ENCODE data around the gene WNT7B.

DNA sequence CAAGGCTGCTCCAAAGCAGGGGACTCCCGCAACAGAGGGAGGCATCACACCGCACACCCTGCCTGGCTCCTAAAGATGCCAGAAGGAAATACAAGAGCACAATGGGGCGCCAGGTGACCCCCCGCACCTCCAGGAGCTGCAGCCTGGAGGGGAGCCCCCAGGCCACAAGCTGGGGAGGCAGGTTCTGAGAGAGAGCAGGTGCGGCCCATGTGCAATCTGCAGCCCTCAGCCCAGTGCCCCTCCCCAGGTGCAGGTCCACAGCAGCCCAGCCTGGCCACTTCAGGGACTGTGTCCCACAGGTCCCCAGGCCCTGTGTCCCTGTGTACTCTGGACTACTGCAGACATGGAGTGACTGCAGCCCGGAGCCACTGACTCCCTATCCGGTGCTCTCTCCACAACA is 13.1 kb downstream of the WNT7B start:
- TF ChIP-seq POLR2AphosphoS5 (IDR thresholded peaks at IDR 0.05; ENCODE audit: borderline replicate concordance, low read depth, low read length): no peak
- TF ChIP-seq EZH2 (IDR thresholded peaks at IDR 0.05): no peak
